Measurements from ENCODE around the gene RALGPS1. TPM values are rescaled to one million over a fixed set of nuclear protein-coding genes. Genes with fewer than 3 reads are reported as not detected.

RALGPS1 gene
- polyA plus RNA-seq, 1 of the 3 experiments (the other 2 are of a cell fraction): 3.9 TPM

DNA sequence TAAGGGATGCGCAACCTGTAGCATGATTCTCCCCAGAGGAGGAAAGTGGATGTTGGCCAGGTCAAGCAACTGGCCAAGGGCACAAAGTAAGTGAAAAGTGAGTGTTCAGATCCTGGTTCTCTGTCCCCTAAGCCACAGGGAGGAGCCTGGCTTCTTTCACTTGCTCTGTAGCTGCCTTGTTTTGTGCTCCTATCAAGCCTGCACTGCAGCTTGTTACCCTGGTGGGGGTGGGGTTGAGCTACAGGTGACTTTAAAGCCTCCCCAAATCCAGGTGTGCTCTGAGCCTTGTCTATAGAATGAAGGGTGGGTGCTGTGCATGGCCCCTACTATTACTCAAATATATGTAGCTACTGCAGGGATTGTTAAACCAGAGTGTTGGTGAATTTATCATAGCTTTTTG, 32.9 kb downstream of the RALGPS1 start:
- WGBS (ENCODE audit: low lambda C conversion rate): 100% methylated on average over 1 of the region's 1 CpG
- H3K4me2 ChIP-seq: no peak overlapping the region
- H3K9me2 ChIP-seq: no peaks in the 10 kb centered on the region
- ChIA-PET CTCF (interaction anchor here (0.7 to 2.5 kb wide), 7 partner anchors 8 to 251 kb away, joined by 3 to 13 read pairs (median 4); no protein-coding TSS in a partner anchor), POLR2A (no interaction called here)
- H3K36me3 ChIP-seq (replicated peaks in 1 of 2; ENCODE audit: control insufficient read depth in 1 of 2, insufficient read depth in 2 of 2, low read length in 1 of 2): no peaks in the 10 kb centered on the region
- no peaks in the 10 kb centered on the region for H3K79me2 ChIP-seq (ENCODE audit: insufficient read depth)
- no peaks in the 10 kb centered on the region for H3F3A ChIP-seq (replicated peaks; ENCODE audit: insufficient read depth)
- no peak overlapping the region for H2AFZ ChIP-seq (ENCODE audit: low read depth)
- H3K9me3 ChIP-seq: no peaks in the 10 kb centered on the region
- no peak overlapping the region for H3K4me3 ChIP-seq (ENCODE audit: low read depth in 2 of 2, low read length in 1 of 2)
- H3K4me1 ChIP-seq (ENCODE audit: control insufficient read depth in 1 of 2, insufficient read depth in 2 of 2, low read depth in 1 of 2, low read length in 1 of 2): no peaks in the 10 kb centered on the region; a peak in 2 of 4 replicates
- no peaks in the 10 kb centered on the region for H3K27me3 ChIP-seq (ENCODE audit: insufficient read depth)
- no peaks in the 10 kb centered on the region for H4K20me1 ChIP-seq (ENCODE audit: insufficient read depth)
- DNase-seq: no peak
- TF ChIP-seq RAD21 (IDR thresholded peaks at IDR 0.05; ENCODE audit: low read length) (peak; percentile 33; the same call in 1 of the 2 replicates), SMC3 (IDR thresholded peaks at IDR 0.05; ENCODE audit: low read depth, low read length) (peak; percentile 6; the same call in 1 of the 2 replicates), EP300 (IDR thresholded peaks at IDR 0.05; ENCODE audit: borderline replicate concordance in 1 of 2, low read depth in 1 of 2, low read length in 1 of 2) (no peak), FOXM1 (IDR thresholded peaks at IDR 0.05; ENCODE audit: low read depth) (no peak), JUND (IDR thresholded peaks at IDR 0.05) (no peak), TAF1 (IDR thresholded peaks at IDR 0.05; ENCODE audit: borderline replicate concordance, low read depth, low read length) (no peak), GABPA (IDR thresholded peaks at IDR 0.05; ENCODE audit: low read depth) (no peak), TEAD4 (IDR thresholded peaks at IDR 0.05; ENCODE audit: borderline replicate concordance, insufficient read depth) (no peak), MEF2A (IDR thresholded peaks at IDR 0.05; ENCODE audit: borderline replicate concordance, low read depth) (no peak), FOXJ3 (CRISPR knock-in tag; IDR thresholded peaks at IDR 0.05) (no peak)
- TF ChIP-seq, protein P1, sequence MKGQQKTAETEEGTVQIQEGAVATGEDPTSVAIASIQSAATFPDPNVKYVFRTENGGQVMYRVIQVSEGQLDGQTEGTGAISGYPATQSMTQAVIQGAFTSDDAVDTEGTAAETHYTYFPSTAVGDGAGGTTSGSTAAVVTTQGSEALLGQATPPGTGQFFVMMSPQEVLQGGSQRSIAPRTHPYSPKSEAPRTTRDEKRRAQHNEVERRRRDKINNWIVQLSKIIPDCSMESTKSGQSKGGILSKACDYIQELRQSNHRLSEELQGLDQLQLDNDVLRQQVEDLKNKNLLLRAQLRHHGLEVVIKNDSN (IDR thresholded peaks at IDR 0.05; ENCODE audit: borderline replicate concordance, low read depth): no peak
- TF ChIP-seq, protein P2, sequence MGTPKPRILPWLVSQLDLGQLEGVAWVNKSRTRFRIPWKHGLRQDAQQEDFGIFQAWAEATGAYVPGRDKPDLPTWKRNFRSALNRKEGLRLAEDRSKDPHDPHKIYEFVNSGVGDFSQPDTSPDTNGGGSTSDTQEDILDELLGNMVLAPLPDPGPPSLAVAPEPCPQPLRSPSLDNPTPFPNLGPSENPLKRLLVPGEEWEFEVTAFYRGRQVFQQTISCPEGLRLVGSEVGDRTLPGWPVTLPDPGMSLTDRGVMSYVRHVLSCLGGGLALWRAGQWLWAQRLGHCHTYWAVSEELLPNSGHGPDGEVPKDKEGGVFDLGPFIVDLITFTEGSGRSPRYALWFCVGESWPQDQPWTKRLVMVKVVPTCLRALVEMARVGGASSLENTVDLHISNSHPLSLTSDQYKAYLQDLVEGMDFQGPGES (IDR thresholded peaks at IDR 0.05; ENCODE audit: low read depth, low read length): no peak
- H3K27ac ChIP-seq (ENCODE audit: low read depth in 2 of 2, low read length in 1 of 2): no peak overlapping the region
- no peak overlapping the region for H3K9ac ChIP-seq

DNA sequence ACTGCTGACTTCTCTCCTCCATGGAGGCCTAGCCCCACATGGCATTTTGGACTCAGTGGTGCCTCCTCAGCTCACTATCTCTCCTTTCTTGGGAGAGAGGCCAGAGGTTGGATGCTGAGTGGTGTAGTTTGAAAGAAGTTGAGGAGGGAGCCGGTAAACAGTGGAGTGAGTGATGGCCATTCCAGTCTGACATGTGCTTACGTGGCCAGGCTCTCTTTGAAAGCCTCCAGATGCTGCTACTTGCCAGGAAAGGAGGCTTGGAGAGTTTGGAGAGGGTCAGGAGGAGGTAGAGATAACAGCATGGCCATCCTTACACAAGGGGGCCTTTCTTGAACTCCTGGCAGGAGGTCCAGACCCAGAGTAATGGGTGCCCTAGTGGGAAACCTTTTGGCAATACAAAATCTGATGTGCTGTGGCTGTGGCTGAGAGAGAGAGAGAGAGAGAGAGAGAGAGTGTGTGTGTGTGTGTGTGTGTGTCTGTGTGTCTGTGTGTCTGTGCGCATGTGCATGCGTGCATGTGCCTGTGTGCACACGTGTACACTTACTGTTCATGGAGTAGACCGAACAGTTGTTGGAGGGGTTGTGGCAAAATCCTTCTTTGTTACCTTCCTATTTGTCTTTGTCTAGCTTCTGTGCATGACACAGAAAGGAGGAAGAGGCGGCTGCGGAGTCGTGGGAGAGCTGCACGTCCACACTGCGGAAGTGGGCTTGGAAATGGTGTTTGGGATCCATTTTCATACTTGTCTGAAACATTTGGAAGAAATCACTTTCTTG, 37.8 kb downstream of the RALGPS1 start:
- POLR2A ChIA-PET: no interaction called here
- TF ChIP-seq EP300 (IDR thresholded peaks at IDR 0.05; ENCODE audit: borderline replicate concordance in 1 of 2, low read depth in 1 of 2, low read length in 1 of 2) (no peak), FOSL2 (IDR thresholded peaks at IDR 0.05; ENCODE audit: borderline replicate concordance, low read depth) (no peak), GABPA (IDR thresholded peaks at IDR 0.05; ENCODE audit: low read depth) (no peak), CHD2 (IDR thresholded peaks at IDR 0.05; ENCODE audit: low read length, partially characterized antibody) (no peak), NFIC (IDR thresholded peaks at IDR 0.05; ENCODE audit: borderline replicate concordance) (no peak), NRF1 (IDR thresholded peaks at IDR 0.05; ENCODE audit: low read depth, low read length) (no peak), TEAD4 (IDR thresholded peaks at IDR 0.05; ENCODE audit: borderline replicate concordance, insufficient read depth) (no peak), MXI1 (IDR thresholded peaks at IDR 0.05; ENCODE audit: low read depth, low read length) (no peak)
- TF ChIP-seq, protein P3, sequence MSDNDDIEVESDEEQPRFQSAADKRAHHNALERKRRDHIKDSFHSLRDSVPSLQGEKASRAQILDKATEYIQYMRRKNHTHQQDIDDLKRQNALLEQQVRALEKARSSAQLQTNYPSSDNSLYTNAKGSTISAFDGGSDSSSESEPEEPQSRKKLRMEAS (IDR thresholded peaks at IDR 0.05; ENCODE audit: low read depth): no peak
- TF ChIP-seq, protein P4, sequence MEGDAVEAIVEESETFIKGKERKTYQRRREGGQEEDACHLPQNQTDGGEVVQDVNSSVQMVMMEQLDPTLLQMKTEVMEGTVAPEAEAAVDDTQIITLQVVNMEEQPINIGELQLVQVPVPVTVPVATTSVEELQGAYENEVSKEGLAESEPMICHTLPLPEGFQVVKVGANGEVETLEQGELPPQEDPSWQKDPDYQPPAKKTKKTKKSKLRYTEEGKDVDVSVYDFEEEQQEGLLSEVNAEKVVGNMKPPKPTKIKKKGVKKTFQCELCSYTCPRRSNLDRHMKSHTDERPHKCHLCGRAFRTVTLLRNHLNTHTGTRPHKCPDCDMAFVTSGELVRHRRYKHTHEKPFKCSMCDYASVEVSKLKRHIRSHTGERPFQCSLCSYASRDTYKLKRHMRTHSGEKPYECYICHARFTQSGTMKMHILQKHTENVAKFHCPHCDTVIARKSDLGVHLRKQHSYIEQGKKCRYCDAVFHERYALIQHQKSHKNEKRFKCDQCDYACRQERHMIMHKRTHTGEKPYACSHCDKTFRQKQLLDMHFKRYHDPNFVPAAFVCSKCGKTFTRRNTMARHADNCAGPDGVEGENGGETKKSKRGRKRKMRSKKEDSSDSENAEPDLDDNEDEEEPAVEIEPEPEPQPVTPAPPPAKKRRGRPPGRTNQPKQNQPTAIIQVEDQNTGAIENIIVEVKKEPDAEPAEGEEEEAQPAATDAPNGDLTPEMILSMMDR (IDR thresholded peaks at IDR 0.05): no peak
- TF ChIP-seq, protein P2 (IDR thresholded peaks at IDR 0.05; ENCODE audit: low read depth, low read length): no peak

More for the DNA sequence above, 37.8 kb downstream of the RALGPS1 start:
- H3K9me2 ChIP-seq: no peaks in the 10 kb centered on the region
- H3K4me2 ChIP-seq: no peak overlapping the region
- H3K36me3 ChIP-seq (replicated peaks in 1 of 2; ENCODE audit: control insufficient read depth in 1 of 2, insufficient read depth in 2 of 2, low read length in 1 of 2): no peaks in the 10 kb centered on the region
- no peak overlapping the region for H3K4me3 ChIP-seq (ENCODE audit: low read depth in 2 of 2, low read length in 1 of 2)
- 91% methylated on average over 11 of the region's 11 CpGs for WGBS (ENCODE audit: low lambda C conversion rate)
- no peaks in the 10 kb centered on the region for H3K27me3 ChIP-seq (ENCODE audit: insufficient read depth)
- DNase-seq: no peak
- H3K9ac ChIP-seq: no peak overlapping the region
- H3K4me1 ChIP-seq (ENCODE audit: control insufficient read depth in 1 of 2, insufficient read depth in 2 of 2, low read depth in 1 of 2, low read length in 1 of 2): peaks cover 7 to 8% of the 10 kb centered on the region in 2 experiments; a peak in 3 of 4 replicates
- CTCF ChIA-PET: interaction anchor here (0.8 to 3.9 kb wide), 3 partner anchors 11 to 13 kb away, joined by 3 to 24 read pairs (median 3); no protein-coding TSS in a partner anchor
- H4K20me1 ChIP-seq (ENCODE audit: insufficient read depth): no peaks in the 10 kb centered on the region
- no peaks in the 10 kb centered on the region for H3K9me3 ChIP-seq
- no peaks in the 10 kb centered on the region for H3K79me2 ChIP-seq (ENCODE audit: insufficient read depth)
- peaks cover 7% of the 10 kb centered on the region for H3F3A ChIP-seq (replicated peaks; ENCODE audit: insufficient read depth)
- H2AFZ ChIP-seq (ENCODE audit: low read depth): no peak overlapping the region
- H3K27ac ChIP-seq (ENCODE audit: low read depth in 2 of 2, low read length in 1 of 2): no peak overlapping the region
